Astrocyte of the cerebellum (primary cell): ENCODE measurements around the gene PAF1.

ENCODE experiments used
- DNase-seq: peaks from one replicate; pipeline ENCODE4 v3.0.0-alpha.2; 2011; ENCODE audit warnings: low read depth
- H3K4me3 ChIP-seq: 2 replicates; pipeline ENCODE4 v1.5.1; 2011; ENCODE audit warnings: mild to moderate bottlenecking, low read depth, low read length, moderate library complexity
- CTCF ChIP-seq: IDR thresholded peaks from 2 replicates; pipeline ENCODE4 v1.5.1; 2012; ENCODE audit warnings: low read length, low read depth, moderate library complexity, mild to moderate bottlenecking; ENCODE audit errors: missing control alignments
- in situ Hi-C: cut with HindIII; loops from 2 replicates; pipeline ENCODE4 v1.10.0; 2017; ENCODE audit warnings: low sequenced_read_pairs

The PAF1 gene

GRCh38 chr19:39417463-39418181 lies 26.7 kb upstream of the PAF1 start:
- no peak for TF ChIP-seq CTCF
- DNase-seq, result no peak

GRCh38 chr19:39416152-39417120 lies 25.5 kb upstream of the PAF1 start:
- no peak overlapping the region for H3K4me3 ChIP-seq
- in situ Hi-C loops, result no loop called here
- TF ChIP-seq CTCF, result no peak
- no peak for DNase-seq

More at GRCh38 chr19:39417463-39418181, 26.7 kb upstream of the PAF1 start:
- no peak overlapping the region for H3K4me3 ChIP-seq
- in situ Hi-C loops, result no loop called here

DNA sequence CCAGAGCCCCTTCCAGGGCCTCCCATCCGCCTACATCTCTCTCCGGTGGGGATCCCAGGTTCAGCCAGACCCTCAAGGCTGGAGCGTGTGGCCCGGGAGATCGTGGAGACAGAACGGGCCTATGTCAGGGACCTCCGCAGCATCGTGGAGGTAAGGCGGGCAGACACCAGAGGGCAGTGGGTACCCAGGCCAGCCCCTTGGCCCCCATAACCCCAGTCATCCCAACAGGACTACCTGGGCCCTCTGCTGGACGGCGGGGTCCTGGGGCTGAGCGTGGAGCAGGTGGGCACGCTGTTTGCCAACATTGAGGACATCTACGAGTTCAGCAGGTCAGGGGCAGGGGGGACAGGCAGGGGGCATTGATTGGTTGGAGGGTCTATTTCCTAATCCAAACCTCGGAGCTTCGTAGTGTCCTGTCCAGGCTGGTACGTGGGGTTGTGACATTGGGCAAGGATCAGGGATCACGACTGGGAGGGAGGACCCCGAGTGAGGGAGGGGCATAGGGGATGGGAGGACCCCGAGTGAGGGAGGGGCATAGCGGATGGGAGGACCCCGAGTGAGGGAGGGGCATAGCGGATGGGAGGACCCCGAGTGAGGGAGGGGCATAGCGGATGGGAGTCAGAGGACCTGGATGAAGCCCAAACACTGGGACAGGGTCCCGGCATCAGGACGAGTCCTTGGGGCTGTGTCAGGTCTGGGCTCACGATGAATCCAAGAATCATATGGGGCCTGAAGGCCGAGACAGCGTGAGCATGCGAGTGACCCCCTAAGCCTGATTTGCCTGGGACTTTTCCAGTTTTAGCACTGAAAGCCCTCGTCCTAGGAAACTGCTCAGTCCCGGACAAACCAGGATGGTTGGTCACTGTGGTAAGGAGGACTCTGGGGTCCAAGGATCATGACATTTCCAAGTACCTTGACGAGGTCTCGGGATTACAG lies 24.5 kb upstream of the PAF1 start:
- in situ Hi-C loops, result no loop called here
- peak overlapping the region; percentile 97 for H3K4me3 ChIP-seq
- no peak for DNase-seq
- TF ChIP-seq CTCF, result peak; percentile 9

GRCh38 chr19:39413911-39414608 lies 23.2 kb upstream of the PAF1 start:
- no peak for TF ChIP-seq CTCF
- DNase-seq, result no peak
- peak overlapping the region; percentile 97 for H3K4me3 ChIP-seq
- in situ Hi-C loops, result no loop called here

GRCh38 chr19:39413272-39413910 lies 22.5 kb upstream of the PAF1 start:
- H3K4me3 ChIP-seq, result peak overlapping the region; percentile 97
- no peak for DNase-seq
- TF ChIP-seq CTCF, result no peak
- in situ Hi-C loops, result no loop called here
